H9 (cell line): ENCODE results near the gene ZBTB20. TPM values are rescaled to one million over a fixed set of nuclear protein-coding genes. Genes with fewer than 3 reads are reported as not detected.
A peak's percentile ranks its signal among the peaks of the same experiment; 100 is the strongest.

Experiments used
- DNase-seq: peaks from one replicate; pipeline ENCODE4 v3.0.0-alpha.2; 2017
- H2AFZ ChIP-seq: one replicate; pipeline ENCODE4 v1.6.1; 2013; ENCODE audit warnings: mild to moderate bottlenecking, low read length, control low read depth, moderate library complexity
- H2AK5ac ChIP-seq: 2 replicates; pipeline ENCODE4 v1.6.1; 2013; ENCODE audit warnings: low read length, control low read depth, mixed read lengths; ENCODE audit not compliant: insufficient read length
- H2BK120ac ChIP-seq: one replicate; pipeline ENCODE4 v1.6.1; 2013; ENCODE audit warnings: low read depth, mild to moderate bottlenecking, low read length, control low read depth, inconsistent platforms; ENCODE audit not compliant: poor library complexity, severe bottlenecking
- H2BK12ac ChIP-seq: 2 replicates; pipeline ENCODE4 v1.6.1; 2013; ENCODE audit warnings: low read length, control low read depth, mixed read lengths, low read depth; ENCODE audit not compliant: insufficient read length
- H2BK15ac ChIP-seq: 2 replicates; pipeline ENCODE4 v1.6.1; 2013; ENCODE audit warnings: low read depth, low read length, control low read depth
- H2BK20ac ChIP-seq: one replicate; pipeline ENCODE4 v1.6.1; 2013; ENCODE audit warnings: low read depth, mild to moderate bottlenecking, low read length, control low read depth, inconsistent platforms; ENCODE audit not compliant: poor library complexity, severe bottlenecking
- H2BK5ac ChIP-seq: 2 replicates; pipeline ENCODE4 v1.6.1; 2013; ENCODE audit warnings: low read length, control low read depth, mixed read lengths; ENCODE audit not compliant: insufficient read length
- H3K14ac ChIP-seq: 2 replicates; pipeline ENCODE4 v1.6.1; 2013; ENCODE audit warnings: low read length, control low read depth; ENCODE audit not compliant: insufficient read depth
- H3K18ac ChIP-seq: 2 replicates; pipeline ENCODE4 v1.6.1; 2013; ENCODE audit warnings: low read depth, mild to moderate bottlenecking, mixed read lengths, low read length, control low read depth; ENCODE audit not compliant: insufficient read length
- H3K23ac ChIP-seq: 2 replicates; pipeline ENCODE4 v1.6.1; 2013; ENCODE audit warnings: low read length, control low read depth, mixed read lengths, low read depth; ENCODE audit not compliant: insufficient read length
- H3K23me2 ChIP-seq: 2 replicates; pipeline ENCODE4 v1.6.1; 2013; ENCODE audit warnings: low read depth, mild to moderate bottlenecking, mixed read lengths, low read length, control low read depth; ENCODE audit not compliant: insufficient read length, poor library complexity, severe bottlenecking
- H3K27ac ChIP-seq: 2 replicates; pipeline ENCODE4 v1.5.1; 2013; ENCODE audit warnings: low read length, control low read depth, mixed read lengths, low read depth; ENCODE audit not compliant: insufficient read length
- H3K27me3 ChIP-seq: 2 replicates; pipeline ENCODE4 v1.6.1; 2013; ENCODE audit warnings: low read length, control low read depth, inconsistent platforms; ENCODE audit not compliant: insufficient read depth
- H3K4ac ChIP-seq: 2 replicates; pipeline ENCODE4 v1.6.1; 2013; ENCODE audit warnings: low read depth, mild to moderate bottlenecking, control low read depth, inconsistent platforms, low read length, moderate library complexity
- H3K4me1 ChIP-seq: 2 replicates; pipeline ENCODE4 v1.6.1; 2013; ENCODE audit warnings: low read length, control low read depth, inconsistent platforms; ENCODE audit not compliant: insufficient read depth
- H3K4me2 ChIP-seq: 2 replicates; pipeline ENCODE4 v1.6.1; 2013; ENCODE audit warnings: low read length, control low read depth, mixed read lengths; ENCODE audit not compliant: insufficient read length, insufficient read depth
- H3K56ac ChIP-seq: 2 replicates; pipeline ENCODE4 v1.6.1; 2013; ENCODE audit warnings: low read depth, mild to moderate bottlenecking, mixed read lengths, low read length, control low read depth; ENCODE audit not compliant: insufficient read length
- H3K79me1 ChIP-seq: 2 replicates; pipeline ENCODE4 v1.6.1; 2013; ENCODE audit warnings: low read depth, mild to moderate bottlenecking, moderate library complexity, low read length, control low read depth, inconsistent platforms; ENCODE audit not compliant: insufficient read depth, poor library complexity, severe bottlenecking
- H3K79me2 ChIP-seq: 2 replicates; pipeline ENCODE4 v1.6.1; 2013; ENCODE audit warnings: low read length, control low read depth, inconsistent platforms; ENCODE audit not compliant: insufficient read depth
- H3K9ac ChIP-seq: 2 replicates; pipeline ENCODE4 v1.6.1; 2013; ENCODE audit warnings: low read length, control low read depth, mixed read lengths; ENCODE audit not compliant: insufficient read length; ENCODE audit errors: extremely low read depth
- H3K9me3 ChIP-seq: one replicate; pipeline ENCODE4 v1.6.1; 2013; ENCODE audit warnings: low read depth, low read length, inconsistent platforms; ENCODE audit not compliant: control insufficient read depth
- H3T11ph ChIP-seq: one replicate; pipeline ENCODE4 v1.6.1; 2013; ENCODE audit warnings: mild to moderate bottlenecking, low read length, control low read depth, inconsistent platforms
- H4K20me1 ChIP-seq: one replicate; pipeline ENCODE4 v1.6.1; 2013; ENCODE audit not compliant: control insufficient read depth, insufficient read length, insufficient read depth
- H4K5ac ChIP-seq: 2 replicates; pipeline ENCODE4 v1.6.1; 2013; ENCODE audit warnings: low read depth, mild to moderate bottlenecking, mixed read lengths, low read length, control low read depth; ENCODE audit not compliant: insufficient read length
- H4K8ac ChIP-seq: replicated peaks from 2 replicates; pipeline ENCODE4 v1.6.1; 2013; ENCODE audit warnings: low read length, control low read depth, mixed read lengths, low read depth; ENCODE audit not compliant: insufficient read length
- H4K91ac ChIP-seq: 2 replicates; pipeline ENCODE4 v1.6.1; 2013; ENCODE audit warnings: low read depth, mild to moderate bottlenecking, moderate library complexity, mixed read lengths, low read length, control low read depth; ENCODE audit not compliant: insufficient read length
- H3K27ac Mint-ChIP-seq, 3 experiments: 2 replicates in 2 of 3; 3 replicates in 1 of 3; pipeline ENCODE4 v1.8.0; 2020 to 2021; ENCODE audit warnings: mixed read lengths in 3 of 3, mild to moderate bottlenecking in 1 of 3, moderate library complexity in 1 of 3
- H3K27me3 Mint-ChIP-seq: 2 replicates; pipeline ENCODE4 v1.8.0; 2021; ENCODE audit warnings: low read depth, mild to moderate bottlenecking, moderate library complexity, mixed read lengths
- H3K36me3 Mint-ChIP-seq, 3 experiments: 2 replicates in 2 of 3; 3 replicates in 1 of 3; pipeline ENCODE4 v1.8.0; 2020 to 2021; ENCODE audit warnings: low read depth in 3 of 3, mixed read lengths in 3 of 3; ENCODE audit not compliant: insufficient read depth in 1 of 3
- H3K4me1 Mint-ChIP-seq, 2 experiments: 2 replicates each; pipeline ENCODE4 v1.8.0; 2020; ENCODE audit warnings: mixed read lengths in 2 of 2
- H3K4me3 Mint-ChIP-seq, 2 experiments: 2 replicates in 1 of 2; 3 replicates in 1 of 2; pipeline ENCODE4 v1.8.0; 2020 to 2021; ENCODE audit warnings: mild to moderate bottlenecking in 2 of 2, mixed read lengths in 2 of 2, moderate library complexity in 1 of 2
- H3K9me3 Mint-ChIP-seq, 2 experiments: 2 replicates in 1 of 2; 3 replicates in 1 of 2; pipeline ENCODE4 v1.8.0; 2020; ENCODE audit warnings: mild to moderate bottlenecking in 2 of 2, mixed read lengths in 2 of 2, moderate library complexity in 1 of 2
- WGBS: extraction: QIAGEN DNeasy Blood & Tissue Kit; methylation state at CpG from one replicate; pipeline ENCODE4 v1.1.7; 2013; ENCODE audit warnings: missing lambda C conversion rate, low lambda C conversion rate, mixed read lengths; ENCODE audit not compliant: insufficient read length; ENCODE audit errors: extremely low coverage; 5-methylcytosine and 5-hydroxymethylcytosine counted together
- total RNA-seq: library from RNA; stranded (reverse); gene quantifications from 2 replicates; pipeline ENCODE4 v1.2.1, GENCODE V29; 2021
- TF ChIP-seq, protein P1 (sequence below): fragments of 200-600 bp; sonication (generic); conservative IDR thresholded peaks from 3 replicates; pipeline ENCODE4 v1.8.0; 2021; ENCODE audit warnings: antibody characterized with exemption, mild to moderate bottlenecking

ZBTB20 gene
- total RNA-seq, 1 experiment from 2014 or later, result 0.70 TPM

DNA sequence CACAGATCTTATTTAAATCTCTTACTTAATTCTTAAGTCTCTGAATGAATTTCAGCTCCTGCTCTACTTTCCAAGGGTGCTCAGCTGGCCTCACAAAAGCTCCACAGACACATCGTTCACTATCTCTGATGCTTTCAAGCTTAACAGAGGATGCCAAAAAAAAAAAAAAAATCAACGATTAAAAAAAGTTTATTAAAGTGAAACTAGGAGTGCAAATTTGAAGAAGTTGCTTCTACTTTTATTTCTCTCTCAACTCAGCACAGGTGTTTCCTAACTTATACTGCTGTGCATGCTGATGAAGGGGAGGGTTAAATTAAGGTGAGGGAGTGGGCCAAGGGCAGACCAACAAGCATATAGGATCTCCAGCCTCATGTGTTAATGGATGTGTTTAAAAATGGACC, 696.0 kb downstream of the ZBTB20 start:
- H3K56ac ChIP-seq, result no peak overlapping the region
- H4K91ac ChIP-seq, result no peak overlapping the region
- H3K79me1 ChIP-seq, result no peaks in the 10 kb centered on the region
- H3K4me2 ChIP-seq, result no peak overlapping the region
- H3K9ac ChIP-seq, result no peak overlapping the region
- H4K20me1 ChIP-seq, result no peaks in the 10 kb centered on the region
- no peak overlapping the region for H2BK120ac ChIP-seq
- no peaks in the 10 kb centered on the region for H3K36me3 Mint-ChIP-seq
- no peak overlapping the region for H3K18ac ChIP-seq
- H3K4ac ChIP-seq, result no peak overlapping the region
- no peak overlapping the region for H2BK20ac ChIP-seq
- no peak overlapping the region for H3K4me3 Mint-ChIP-seq
- H3K23me2 ChIP-seq, result peaks cover 11% of the 10 kb centered on the region
- no peaks in the 10 kb centered on the region for H3K79me2 ChIP-seq
- peak overlapping the region in 1 of 3 experiments; percentile 38; a peak in 2 of 7 replicates for H3K27ac Mint-ChIP-seq
- H3K9me3 ChIP-seq, result no peaks in the 10 kb centered on the region
- no peaks in the 10 kb centered on the region for H3K9me3 Mint-ChIP-seq
- H2AFZ ChIP-seq, result no peak overlapping the region
- TF ChIP-seq, protein P1, sequence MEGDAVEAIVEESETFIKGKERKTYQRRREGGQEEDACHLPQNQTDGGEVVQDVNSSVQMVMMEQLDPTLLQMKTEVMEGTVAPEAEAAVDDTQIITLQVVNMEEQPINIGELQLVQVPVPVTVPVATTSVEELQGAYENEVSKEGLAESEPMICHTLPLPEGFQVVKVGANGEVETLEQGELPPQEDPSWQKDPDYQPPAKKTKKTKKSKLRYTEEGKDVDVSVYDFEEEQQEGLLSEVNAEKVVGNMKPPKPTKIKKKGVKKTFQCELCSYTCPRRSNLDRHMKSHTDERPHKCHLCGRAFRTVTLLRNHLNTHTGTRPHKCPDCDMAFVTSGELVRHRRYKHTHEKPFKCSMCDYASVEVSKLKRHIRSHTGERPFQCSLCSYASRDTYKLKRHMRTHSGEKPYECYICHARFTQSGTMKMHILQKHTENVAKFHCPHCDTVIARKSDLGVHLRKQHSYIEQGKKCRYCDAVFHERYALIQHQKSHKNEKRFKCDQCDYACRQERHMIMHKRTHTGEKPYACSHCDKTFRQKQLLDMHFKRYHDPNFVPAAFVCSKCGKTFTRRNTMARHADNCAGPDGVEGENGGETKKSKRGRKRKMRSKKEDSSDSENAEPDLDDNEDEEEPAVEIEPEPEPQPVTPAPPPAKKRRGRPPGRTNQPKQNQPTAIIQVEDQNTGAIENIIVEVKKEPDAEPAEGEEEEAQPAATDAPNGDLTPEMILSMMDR, result no peak
- WGBS, result no CpG with 5 or more reads among the region's 2 CpGs
- no peak overlapping the region for H2BK12ac ChIP-seq
- no peaks in the 10 kb centered on the region for H3K27me3 ChIP-seq
- H3K27me3 Mint-ChIP-seq, result no peaks in the 10 kb centered on the region
- H2BK15ac ChIP-seq, result no peak overlapping the region
- H3K4me1 ChIP-seq, result 0 out of 2 replicates have a peak, but pooled peaks cover 3% of the 10 kb centered on the region
- no peak overlapping the region for H2AK5ac ChIP-seq
- H3K4me1 Mint-ChIP-seq, result peaks cover 19 to 27% of the 10 kb centered on the region in 2 experiments
- H2BK5ac ChIP-seq, result no peak overlapping the region
- no peak for DNase-seq
- H3T11ph ChIP-seq, result no peak overlapping the region
- no peak overlapping the region for H4K5ac ChIP-seq
- no peak overlapping the region for H3K23ac ChIP-seq
- H3K14ac ChIP-seq, result no peak overlapping the region
- H3K27ac ChIP-seq, result no peak overlapping the region
- no peak overlapping the region for H4K8ac ChIP-seq
